Neuron (in vitro differentiated cells): ENCODE data around the gene AGMO.

Source experiments
- H2AFZ ChIP-seq: one replicate; pipeline ENCODE4 v1.6.1; 2013; ENCODE audit warnings: low read depth, mild to moderate bottlenecking, inconsistent platforms, low read length, moderate library complexity
- H3K27me3 ChIP-seq: one replicate; pipeline ENCODE4 v1.6.1; 2013; ENCODE audit warnings: low read length; ENCODE audit not compliant: insufficient read depth
- H3K36me3 ChIP-seq: one replicate; pipeline ENCODE4 v1.6.1; 2013; ENCODE audit warnings: low read length; ENCODE audit not compliant: insufficient read depth
- H3K4me1 ChIP-seq: one replicate; pipeline ENCODE4 v1.6.1; 2013; ENCODE audit warnings: low read length; ENCODE audit not compliant: insufficient read depth
- H3K4me3 ChIP-seq: 2 replicates; pipeline ENCODE4 v1.5.1; 2013; ENCODE audit warnings: mild to moderate bottlenecking, low read length, moderate library complexity
- H3K9me3 ChIP-seq: one replicate; pipeline ENCODE4 v1.6.1; 2013; ENCODE audit warnings: low read length

AGMO gene

GRCh38 chr7:15389073-15389472, 172.7 kb downstream of the AGMO start:
- H3K4me1 ChIP-seq = no peaks in the 10 kb centered on the region
- no peak overlapping the region for H2AFZ ChIP-seq
- no peak overlapping the region for H3K4me3 ChIP-seq
- H3K36me3 ChIP-seq = no peaks in the 10 kb centered on the region
- H3K27me3 ChIP-seq = no peaks in the 10 kb centered on the region
- no peaks in the 10 kb centered on the region for H3K9me3 ChIP-seq

DNA sequence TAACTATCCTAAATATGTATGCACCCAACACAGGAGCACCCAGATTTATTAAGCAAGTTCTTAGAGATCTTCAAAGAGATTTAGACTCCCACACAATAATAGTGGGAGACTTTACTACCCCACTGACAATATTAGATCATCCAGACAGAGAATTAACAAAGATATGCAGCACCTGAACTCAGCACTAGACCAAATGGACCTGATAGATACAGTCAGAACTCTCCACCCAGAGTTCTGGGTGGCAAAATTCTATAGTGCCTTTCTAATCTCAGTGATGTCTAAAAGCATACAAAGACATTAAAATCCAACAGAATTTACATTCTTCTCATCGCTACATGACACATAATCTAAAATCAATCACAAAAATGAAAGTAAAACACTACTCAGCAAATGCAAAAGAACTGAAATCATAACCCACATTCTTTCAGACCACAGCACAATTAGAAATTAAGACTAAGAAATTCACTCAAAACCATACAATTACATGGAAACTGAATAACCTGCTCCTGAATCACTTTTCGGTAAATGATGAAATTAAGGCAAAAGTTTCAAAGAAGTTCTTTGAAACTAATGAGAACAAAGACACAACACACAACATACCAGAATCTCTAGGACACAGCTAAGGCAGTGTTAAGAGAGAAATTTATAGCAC, 183.2 kb downstream of the AGMO start:
- no peak overlapping the region for H2AFZ ChIP-seq
- no peaks in the 10 kb centered on the region for H3K27me3 ChIP-seq
- no peaks in the 10 kb centered on the region for H3K4me1 ChIP-seq
- no peak overlapping the region for H3K4me3 ChIP-seq
- no peaks in the 10 kb centered on the region for H3K9me3 ChIP-seq
- no peaks in the 10 kb centered on the region for H3K36me3 ChIP-seq

GRCh38 chr7:15376600-15376999, 185.2 kb downstream of the AGMO start:
- Histone ChIP-seq H3K9me3 (no peaks in the 10 kb centered on the region), H3K4me3 (no peak overlapping the region), H3K4me1 (no peaks in the 10 kb centered on the region), H2AFZ (no peak overlapping the region), H3K36me3 (no peaks in the 10 kb centered on the region), H3K27me3 (no peaks in the 10 kb centered on the region)

DNA sequence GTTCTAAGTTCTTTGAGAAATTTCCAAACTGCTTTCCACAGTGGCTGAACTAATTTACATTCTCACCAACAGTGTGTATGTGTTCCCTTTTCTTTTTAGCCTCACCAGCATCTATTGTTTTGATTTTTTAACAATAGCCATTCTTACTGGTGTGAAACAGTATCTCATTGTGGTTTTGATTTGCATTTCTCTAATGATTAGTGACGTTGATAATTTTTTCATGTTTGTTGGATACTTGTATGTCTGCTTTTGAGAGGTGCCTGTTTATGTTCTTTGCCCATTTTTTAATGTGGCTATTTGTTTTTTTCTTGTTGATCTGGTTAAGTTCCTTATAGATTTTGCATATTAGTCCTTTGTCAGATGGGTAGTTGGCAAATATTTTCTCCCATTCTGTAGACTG, 191.4 kb downstream of the AGMO start:
- H3K9me3 ChIP-seq = no peaks in the 10 kb centered on the region
- H3K36me3 ChIP-seq = no peaks in the 10 kb centered on the region
- H3K4me1 ChIP-seq = no peaks in the 10 kb centered on the region
- no peaks in the 10 kb centered on the region for H3K27me3 ChIP-seq
- H3K4me3 ChIP-seq = no peak overlapping the region
- no peak overlapping the region for H2AFZ ChIP-seq

DNA sequence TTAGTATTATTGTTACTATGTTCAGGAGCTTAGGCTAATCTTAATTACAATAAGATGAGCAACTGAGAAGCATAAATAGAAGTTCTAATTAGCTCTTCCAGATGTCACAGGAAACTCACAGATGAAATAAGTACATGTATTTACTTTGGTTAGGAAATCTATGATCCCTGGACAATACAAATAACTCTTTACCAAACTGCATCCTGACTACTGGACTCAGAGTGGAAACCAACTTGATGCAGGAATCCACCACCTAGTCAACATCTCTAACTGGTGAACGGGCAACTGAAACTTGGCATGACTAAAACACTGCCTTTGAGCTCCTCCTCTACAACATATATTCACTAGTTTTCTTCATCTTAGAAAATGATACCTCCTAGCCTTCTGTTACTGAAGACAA, 193.2 kb downstream of the AGMO start:
- Histone ChIP-seq H3K36me3 (no peaks in the 10 kb centered on the region), H3K27me3 (no peaks in the 10 kb centered on the region), H3K4me3 (no peak overlapping the region), H2AFZ (no peak overlapping the region), H3K4me1 (no peaks in the 10 kb centered on the region), H3K9me3 (no peaks in the 10 kb centered on the region)

GRCh38 chr7:15367897-15368296, 193.9 kb downstream of the AGMO start:
- Histone ChIP-seq H3K36me3 (no peaks in the 10 kb centered on the region), H3K4me1 (no peaks in the 10 kb centered on the region), H2AFZ (no peak overlapping the region), H3K9me3 (no peaks in the 10 kb centered on the region), H3K4me3 (no peak overlapping the region), H3K27me3 (no peaks in the 10 kb centered on the region)

DNA sequence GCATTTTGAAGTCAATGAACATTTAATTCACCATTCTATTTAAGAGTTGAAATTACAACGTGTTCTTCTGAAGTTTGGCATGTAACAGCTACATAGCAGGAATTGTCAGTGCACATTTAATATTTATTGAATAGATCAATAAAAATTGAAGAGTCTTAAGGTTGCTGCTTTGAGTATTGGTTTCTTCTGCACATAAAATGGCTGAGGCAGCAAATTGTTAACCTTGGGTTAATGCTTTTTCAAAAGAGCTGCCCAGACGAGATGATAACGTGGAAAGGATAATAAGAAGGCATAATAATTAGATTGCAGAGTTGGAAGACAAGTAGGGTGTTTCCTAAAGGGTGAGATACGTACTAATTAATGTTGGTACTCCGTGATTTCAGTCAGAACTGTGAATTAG, 203.7 kb downstream of the AGMO start:
- H3K4me3 ChIP-seq = no peak overlapping the region
- no peaks in the 10 kb centered on the region for H3K4me1 ChIP-seq
- H3K36me3 ChIP-seq = no peaks in the 10 kb centered on the region
- no peak overlapping the region for H2AFZ ChIP-seq
- no peaks in the 10 kb centered on the region for H3K27me3 ChIP-seq
- no peaks in the 10 kb centered on the region for H3K9me3 ChIP-seq

DNA sequence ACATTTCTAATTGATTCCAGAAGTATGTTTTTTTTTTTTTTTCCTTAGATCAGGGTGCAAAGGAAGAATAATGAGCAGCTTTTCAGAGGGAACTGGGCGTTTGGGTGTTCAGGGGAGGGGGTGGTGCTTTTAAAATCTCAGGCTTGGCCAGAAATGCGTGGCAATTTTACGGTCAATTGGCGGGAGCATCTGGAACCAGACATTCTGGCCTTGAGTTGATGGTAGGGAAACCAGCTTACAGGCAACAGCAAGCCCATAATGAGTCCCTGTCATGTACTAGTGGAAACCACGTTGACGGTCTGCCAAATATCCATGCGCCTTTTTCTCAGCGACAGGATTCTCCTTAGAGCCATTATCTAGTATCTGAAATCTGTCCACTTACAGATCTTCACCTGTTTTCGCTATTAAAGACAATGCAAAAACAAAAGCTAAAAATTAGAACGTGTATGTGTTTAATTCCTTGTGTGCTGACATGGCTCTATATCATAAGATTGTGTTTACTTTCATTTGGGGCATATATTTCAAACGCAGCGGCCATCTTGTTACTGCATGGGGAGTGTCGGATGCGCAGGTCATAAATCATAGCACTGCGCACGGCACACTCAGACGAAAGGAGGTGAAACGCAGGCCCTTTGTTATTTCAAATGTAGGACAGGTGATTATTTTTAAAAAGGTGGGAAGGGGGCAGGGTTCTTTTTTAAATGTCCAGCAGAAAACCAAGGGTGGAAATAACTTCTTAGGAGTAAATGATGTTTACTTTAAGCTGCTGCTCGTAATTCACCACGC, 209.2 kb downstream of the AGMO start:
- Histone ChIP-seq H3K9me3 (no peaks in the 10 kb centered on the region), H3K36me3 (no peaks in the 10 kb centered on the region), H2AFZ (no peak overlapping the region), H3K27me3 (no peaks in the 10 kb centered on the region), H3K4me1 (no peaks in the 10 kb centered on the region), H3K4me3 (no peak overlapping the region)

- Histone ChIP-seq H3K36me3 (no peaks in the 10 kb centered on the region), H3K4me3 (no peak overlapping the region), H2AFZ (no peak overlapping the region), H3K27me3 (no peaks in the 10 kb centered on the region), H3K4me1 (no peaks in the 10 kb centered on the region), H3K9me3 (no peaks in the 10 kb centered on the region)
Observed at GRCh38 chr7:15345216-15345615, 216.6 kb downstream of the AGMO start.

DNA sequence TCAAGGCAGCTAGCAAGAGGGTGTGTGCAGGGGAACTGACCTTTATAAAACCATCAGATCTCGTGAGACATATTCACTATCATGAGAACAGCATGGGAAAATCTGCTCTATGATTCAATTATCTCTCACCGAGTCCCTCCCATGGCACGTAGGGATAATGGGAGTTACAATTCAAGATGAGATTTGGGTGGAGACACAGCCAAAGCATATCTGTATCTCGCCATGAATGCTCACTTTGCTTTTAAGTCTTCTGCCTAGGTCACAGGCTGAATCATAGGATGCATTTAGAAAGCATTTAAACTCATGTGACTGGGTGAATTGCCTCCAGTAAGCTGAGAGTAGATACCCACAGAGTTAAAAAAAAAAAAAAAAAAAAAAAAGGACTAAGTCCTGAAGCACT, 220.0 kb downstream of the AGMO start:
- H3K4me1 ChIP-seq = no peaks in the 10 kb centered on the region
- H3K27me3 ChIP-seq = no peaks in the 10 kb centered on the region
- H3K36me3 ChIP-seq = no peaks in the 10 kb centered on the region
- H2AFZ ChIP-seq = no peak overlapping the region
- H3K4me3 ChIP-seq = no peak overlapping the region
- H3K9me3 ChIP-seq = no peaks in the 10 kb centered on the region

- Histone ChIP-seq H3K4me3 (no peak overlapping the region), H3K27me3 (no peaks in the 10 kb centered on the region), H3K36me3 (no peaks in the 10 kb centered on the region), H2AFZ (no peak overlapping the region), H3K9me3 (no peaks in the 10 kb centered on the region), H3K4me1 (no peaks in the 10 kb centered on the region)
Observed at GRCh38 chr7:15336146-15336545, 225.7 kb downstream of the AGMO start.

- Histone ChIP-seq H3K4me3 (no peak overlapping the region), H3K4me1 (no peaks in the 10 kb centered on the region), H3K9me3 (no peaks in the 10 kb centered on the region), H2AFZ (no peak overlapping the region), H3K27me3 (no peaks in the 10 kb centered on the region), H3K36me3 (no peaks in the 10 kb centered on the region)
Observed at GRCh38 chr7:15335390-15335789, 226.4 kb downstream of the AGMO start.

DNA sequence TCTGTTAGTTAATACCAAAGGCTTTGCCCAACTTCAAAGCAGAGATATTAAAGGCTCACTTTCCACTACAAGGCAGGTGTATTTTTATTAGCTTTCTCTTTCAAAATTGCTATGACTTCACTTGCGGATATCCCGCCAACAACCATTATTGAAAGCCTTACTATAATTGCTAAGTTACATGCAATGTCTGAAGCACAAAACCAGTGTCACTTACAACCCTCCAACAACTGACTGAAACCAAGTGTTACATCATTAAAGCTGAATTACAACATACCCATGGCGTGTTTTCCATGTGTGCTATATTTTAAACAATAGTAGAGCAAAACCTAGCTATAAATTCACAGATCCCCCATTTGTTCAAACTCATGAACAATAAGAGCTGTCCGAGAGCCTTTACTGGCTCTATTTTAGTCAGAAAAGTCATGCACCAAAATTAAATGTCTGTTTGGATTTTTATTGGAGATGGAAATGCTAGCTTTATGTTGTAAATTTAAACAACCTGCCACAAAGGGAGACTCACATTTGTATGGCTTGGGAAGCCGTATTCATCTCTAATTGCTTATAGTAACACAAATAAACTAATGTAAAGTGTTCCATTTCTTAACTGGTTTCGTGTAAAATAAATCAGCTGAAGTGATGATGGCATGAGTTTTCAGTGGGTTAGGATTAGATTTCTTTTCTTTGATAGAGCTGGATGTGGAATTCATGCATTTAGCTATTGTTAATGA, 227.1 kb downstream of the AGMO start:
- Histone ChIP-seq H3K9me3 (no peaks in the 10 kb centered on the region), H3K27me3 (no peaks in the 10 kb centered on the region), H3K4me3 (no peak overlapping the region), H2AFZ (no peak overlapping the region), H3K36me3 (no peaks in the 10 kb centered on the region), H3K4me1 (no peaks in the 10 kb centered on the region)
